DOHH2 (cell line): Measurements from ENCODE around the gene SMAD7.
A peak's percentile ranks its signal among the peaks of the same experiment; 100 is the strongest.

Source experiments
- H3F3A ChIP-seq: fragments of 200-600 bp; sonication (generic), shearing (Covaris generic); 2 replicates; pipeline ENCODE4 v1.6.0; 2016; ENCODE audit warnings: antibody characterized with exemption, mild to moderate bottlenecking; ENCODE audit not compliant: control insufficient read depth, insufficient read depth
- H3K27ac ChIP-seq: fragments of 200-600 bp; sonication (generic); 2 replicates; pipeline ENCODE4 v1.5.1; 2014; ENCODE audit warnings: low read depth, mild to moderate bottlenecking, low read length, moderate library complexity
- H3K27me3 ChIP-seq: fragments of 200-600 bp; sonication (generic); 2 replicates; pipeline ENCODE4 v1.6.1; 2014; ENCODE audit warnings: mild to moderate bottlenecking, low read length, mixed read lengths; ENCODE audit not compliant: control insufficient read depth
- H3K36me3 ChIP-seq: fragments of 200-600 bp; sonication (generic); 2 replicates; pipeline ENCODE4 v1.6.1; 2014; ENCODE audit warnings: mild to moderate bottlenecking, low read length, moderate library complexity, mixed read lengths; ENCODE audit not compliant: control insufficient read depth
- H3K4me1 ChIP-seq: fragments of 200-600 bp; sonication (generic); 2 replicates; pipeline ENCODE4 v1.6.1; 2014; ENCODE audit warnings: mild to moderate bottlenecking, low read length, mixed read lengths; ENCODE audit not compliant: control insufficient read depth
- H3K4me2 ChIP-seq: fragments of 200-600 bp; sonication (generic); 2 replicates; pipeline ENCODE4 v1.6.0; 2014; ENCODE audit warnings: mild to moderate bottlenecking, low read length, moderate library complexity
- H3K4me3 ChIP-seq: fragments of 200-600 bp; sonication (generic); 2 replicates; pipeline ENCODE4 v1.5.1; 2014; ENCODE audit warnings: mild to moderate bottlenecking, low read length, mixed read lengths
- H3K79me2 ChIP-seq: fragments of 200-600 bp; sonication (generic); 2 replicates; pipeline ENCODE4 v1.6.1; 2014; ENCODE audit warnings: mild to moderate bottlenecking, low read length, mixed read lengths; ENCODE audit not compliant: control insufficient read depth
- H3K9me2 ChIP-seq: fragments of 200-600 bp; sonication (generic); replicated peaks from 2 replicates; pipeline ENCODE4 v1.6.1; 2014; ENCODE audit warnings: mild to moderate bottlenecking, low read length, mixed read lengths; ENCODE audit not compliant: control insufficient read depth
- H3K9me3 ChIP-seq: fragments of 200-600 bp; sonication (generic); 2 replicates; pipeline ENCODE4 v1.6.1; 2014; ENCODE audit warnings: antibody characterized with exemption, low read length, mixed read lengths; ENCODE audit not compliant: control insufficient read depth, insufficient read depth
- H4K20me1 ChIP-seq: fragments of 200-600 bp; sonication (generic); 2 replicates; pipeline ENCODE4 v1.6.0; 2014; ENCODE audit warnings: low read depth, mild to moderate bottlenecking, antibody characterized with exemption, low read length, moderate library complexity; ENCODE audit not compliant: control insufficient read depth, insufficient read depth
- CTCF ChIP-seq: fragments of 200-600 bp; sonication (generic); IDR thresholded peaks from one replicate; pipeline ENCODE4 v1.5.1; 2014; ENCODE audit warnings: antibody characterized with exemption, mild to moderate bottlenecking, low read depth, low read length; ENCODE audit not compliant: poor library complexity, severe bottlenecking
- EZH2phosphoT487 ChIP-seq: fragments of 200-600 bp; sonication (generic); IDR thresholded peaks from 2 replicates; pipeline ENCODE4 v1.6.1; 2017; ENCODE audit warnings: borderline replicate concordance, mild to moderate bottlenecking, antibody characterized with exemption, low read length, moderate library complexity, mixed read lengths

SMAD7 gene

GRCh38 chr18:48942086-48942485 is 8.7 kb downstream of the SMAD7 start:
- no peaks in the 10 kb centered on the region for H3K9me2 ChIP-seq
- no peak for TF ChIP-seq EZH2phosphoT487
- no peak for TF ChIP-seq CTCF
- H3K27me3 ChIP-seq, result peaks cover 38% of the 10 kb centered on the region
- no peak overlapping the region for H3K4me3 ChIP-seq
- peaks cover 39% of the 10 kb centered on the region for H3K4me1 ChIP-seq
- no peaks in the 10 kb centered on the region for H3K9me3 ChIP-seq
- 0 out of 2 replicates have a peak, but pooled peaks cover 3% of the 10 kb centered on the region for H3F3A ChIP-seq
- H3K4me2 ChIP-seq, result no peak overlapping the region
- no peak overlapping the region for H3K27ac ChIP-seq
- H3K36me3 ChIP-seq, result no peaks in the 10 kb centered on the region
- H4K20me1 ChIP-seq, result no peaks in the 10 kb centered on the region
- no peaks in the 10 kb centered on the region for H3K79me2 ChIP-seq

- no peak overlapping the region for H3K27ac ChIP-seq
- peaks cover 35% of the 10 kb centered on the region for H3K4me1 ChIP-seq
- peaks cover 34% of the 10 kb centered on the region for H3K27me3 ChIP-seq
- TF ChIP-seq CTCF, result no peak
- TF ChIP-seq EZH2phosphoT487, result no peak
- no peaks in the 10 kb centered on the region for H3K9me2 ChIP-seq
- no peaks in the 10 kb centered on the region for H3K9me3 ChIP-seq
- no peaks in the 10 kb centered on the region for H4K20me1 ChIP-seq
- no peaks in the 10 kb centered on the region for H3K79me2 ChIP-seq
- H3K36me3 ChIP-seq, result no peaks in the 10 kb centered on the region
- H3F3A ChIP-seq, result 0 out of 2 replicates have a peak, but pooled peaks cover 3% of the 10 kb centered on the region
- H3K4me3 ChIP-seq, result no peak overlapping the region
- no peak overlapping the region for H3K4me2 ChIP-seq
Observed at GRCh38 chr18:48941672-48942071, 9.1 kb downstream of the SMAD7 start.

GRCh38 chr18:48940854-48941611 is 9.7 kb downstream of the SMAD7 start:
- Histone ChIP-seq H3K9me3 (no peaks in the 10 kb centered on the region), H3K27me3 (peaks cover 28% of the 10 kb centered on the region), H3K4me1 (peaks cover 33% of the 10 kb centered on the region), H3K36me3 (no peaks in the 10 kb centered on the region), H3K9me2 (no peaks in the 10 kb centered on the region), H3K27ac (0 out of 2 replicates have a peak overlapping the region, but pooled peaks have one; percentile 4), H3K4me3 (peak overlapping the region; percentile 46), H3K4me2 (peak overlapping the region; percentile 43), H3F3A (0 out of 2 replicates have a peak, but pooled peaks cover 3% of the 10 kb centered on the region), H4K20me1 (no peaks in the 10 kb centered on the region), H3K79me2 (no peaks in the 10 kb centered on the region)
- TF ChIP-seq CTCF (no peak), EZH2phosphoT487 (no peak)
